ENCODE data around the gene RASA1.
"Not testable (repeated sequence)": the region's sequence is repeated elsewhere in the genome, so short reads cannot be mapped to it uniquely, and the experiment has no call there.

The RASA1 gene

DNA sequence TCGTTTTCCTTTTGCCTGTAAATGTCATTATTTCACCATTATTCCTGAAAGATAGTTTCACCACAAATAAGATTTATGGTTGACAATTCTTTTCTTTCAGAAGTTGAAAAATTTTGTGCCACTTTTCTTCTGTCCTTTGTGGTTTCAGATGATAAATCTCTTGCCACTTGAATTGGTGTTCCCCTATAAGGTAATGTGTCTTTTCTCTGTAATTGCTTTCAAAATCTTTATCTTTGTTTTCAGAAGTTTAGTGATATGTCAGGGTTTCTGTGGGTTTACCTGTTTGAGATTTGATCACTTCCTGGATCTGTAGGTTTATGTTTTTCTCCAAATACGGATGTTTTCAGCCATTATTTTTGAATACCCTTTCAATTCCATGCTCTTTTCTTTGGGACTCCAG is 14.6 kb downstream of the RASA1 start:
- DNase-seq (ENCODE audit: low spot score) = peak; percentile 57

DNA sequence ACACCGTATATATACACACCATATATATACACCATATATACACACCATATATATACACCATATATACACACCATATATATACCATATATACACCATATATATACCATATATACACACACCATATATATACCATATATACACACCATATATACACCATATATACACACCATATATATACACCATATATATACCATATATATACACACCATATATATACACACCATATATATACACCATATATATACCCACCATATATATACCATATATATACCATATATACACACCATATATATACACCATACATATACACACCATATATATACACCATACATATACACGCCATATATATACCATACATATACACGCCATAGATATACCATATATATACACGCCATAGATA is 19.6 kb downstream of the RASA1 start:
- DNase-seq (ENCODE audit: low spot score) = not testable (repeated sequence)

DNA sequence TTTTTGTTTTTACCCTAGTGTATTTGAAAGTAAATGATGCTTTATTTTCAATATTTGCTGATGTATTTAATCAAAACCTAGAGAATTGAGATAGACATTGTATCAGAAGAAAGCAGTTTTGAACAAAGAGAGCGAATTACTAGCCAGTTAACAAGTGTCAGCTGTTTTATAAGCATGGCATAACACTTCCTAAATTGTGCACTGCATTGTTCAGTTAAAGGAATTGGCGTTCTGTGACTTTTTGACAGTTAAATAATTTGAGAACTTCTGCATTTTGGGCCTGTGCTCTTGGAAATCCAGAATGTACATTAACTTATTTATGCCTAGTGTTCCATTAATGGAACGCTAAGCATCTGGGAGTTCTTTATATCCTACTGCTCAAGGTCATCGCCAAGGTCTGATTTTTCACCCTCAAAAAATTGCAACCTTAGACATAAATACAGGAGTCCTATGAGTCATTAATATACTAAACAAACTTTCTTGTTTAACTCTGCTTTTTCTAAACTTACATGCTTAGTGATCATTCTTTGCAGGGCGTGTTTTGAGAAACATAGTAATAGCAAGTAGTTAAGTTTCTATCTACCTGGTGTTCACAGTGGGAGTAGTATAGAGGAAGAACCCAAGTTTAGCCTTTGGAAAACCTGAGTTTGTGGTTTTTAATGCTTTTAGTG is 31.1 kb downstream of the RASA1 start:
- DNase-seq (ENCODE audit: low spot score) = no peak

- no peak for DNase-seq (ENCODE audit: low spot score)
These were observed 32.5 kb downstream of the RASA1 start for GRCh38 chr5:87300176-87300575.

- DNase-seq (ENCODE audit: low spot score) = peak; percentile 55
These were observed 33.1 kb downstream of the RASA1 start for GRCh38 chr5:87300744-87301143.

GRCh38 chr5:87302061-87302460 is 34.4 kb downstream of the RASA1 start:
- DNase-seq (ENCODE audit: low spot score) = no peak

GRCh38 chr5:87303324-87303723 is 35.6 kb downstream of the RASA1 start:
- no peak for DNase-seq (ENCODE audit: low spot score)

DNA sequence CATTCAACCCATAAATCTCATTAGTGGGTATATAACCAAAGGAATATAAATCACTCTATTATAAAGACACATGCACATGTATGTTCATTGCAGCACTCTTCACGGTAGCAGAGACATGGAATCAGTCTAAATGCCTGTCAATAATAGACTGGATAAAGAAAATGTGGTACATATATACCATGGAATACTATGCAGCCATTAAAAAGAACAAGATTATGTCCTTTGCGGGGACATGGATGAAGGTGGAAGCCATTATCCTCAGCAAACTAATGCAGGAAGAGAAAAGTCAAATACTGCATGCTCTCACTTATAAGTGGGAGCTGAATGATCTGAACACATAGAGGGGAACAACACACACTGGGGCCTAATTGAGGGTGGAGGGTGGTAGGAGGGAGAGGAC is 38.4 kb downstream of the RASA1 start:
- not testable (repeated sequence) for DNase-seq (ENCODE audit: low spot score)

- no peak for DNase-seq (ENCODE audit: low spot score)
These were observed 40.2 kb downstream of the RASA1 start for GRCh38 chr5:87307796-87308423.

- no peak for DNase-seq (ENCODE audit: low spot score)
These were observed 44.0 kb downstream of the RASA1 start for GRCh38 chr5:87311405-87312279.

DNA sequence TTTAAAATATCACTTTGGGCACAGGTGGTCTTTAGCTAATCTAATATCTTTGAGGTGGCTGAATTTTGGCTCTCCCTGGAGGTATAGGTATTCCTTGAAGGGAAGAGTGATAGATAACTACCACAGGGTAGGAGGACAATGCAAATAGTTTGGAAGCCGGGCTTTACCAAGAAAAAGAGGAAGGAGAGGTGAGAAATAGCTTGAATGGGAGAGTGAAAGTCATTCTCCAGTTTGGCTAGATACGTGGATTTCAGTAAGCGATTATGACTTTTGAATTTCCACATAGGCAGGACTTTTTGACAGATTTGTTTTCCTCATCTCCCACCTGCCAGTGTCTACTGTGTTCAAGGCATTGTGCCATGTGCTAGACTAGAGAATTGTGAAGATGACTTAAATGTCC is 45.5 kb downstream of the RASA1 start:
- no peak for DNase-seq (ENCODE audit: low spot score)

GRCh38 chr5:87319469-87319868 is 51.8 kb downstream of the RASA1 start:
- DNase-seq (ENCODE audit: low spot score) = no peak

- DNase-seq (ENCODE audit: low spot score) = no peak
These were observed 53.9 kb downstream of the RASA1 start for GRCh38 chr5:87321605-87322004.

DNA sequence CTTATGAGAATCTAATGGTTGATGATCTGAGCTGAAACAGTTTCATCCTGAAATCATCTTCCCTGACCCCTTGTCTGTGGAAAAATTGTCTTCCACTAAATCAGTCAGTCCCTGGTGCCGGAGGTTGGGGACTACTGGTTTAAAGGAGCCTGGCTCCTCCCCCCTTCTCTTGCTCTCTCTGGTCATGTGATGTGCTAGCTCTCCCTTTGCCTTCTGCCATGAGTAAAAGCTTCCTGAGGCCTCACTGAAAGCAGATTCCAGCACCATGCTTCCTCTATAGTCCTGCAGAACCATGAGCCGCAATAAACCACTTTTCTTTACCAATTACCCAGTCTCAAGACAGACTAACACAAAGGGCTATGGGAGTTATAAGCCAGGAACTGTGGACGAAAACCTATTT is 54.7 kb downstream of the RASA1 start:
- no peak for DNase-seq (ENCODE audit: low spot score)

GRCh38 chr5:87327998-87328397 is 60.3 kb downstream of the RASA1 start:
- no peak for DNase-seq (ENCODE audit: low spot score)

- no peak for DNase-seq (ENCODE audit: low spot score)
These were observed 61.4 kb downstream of the RASA1 start for GRCh38 chr5:87329114-87329513.

DNA sequence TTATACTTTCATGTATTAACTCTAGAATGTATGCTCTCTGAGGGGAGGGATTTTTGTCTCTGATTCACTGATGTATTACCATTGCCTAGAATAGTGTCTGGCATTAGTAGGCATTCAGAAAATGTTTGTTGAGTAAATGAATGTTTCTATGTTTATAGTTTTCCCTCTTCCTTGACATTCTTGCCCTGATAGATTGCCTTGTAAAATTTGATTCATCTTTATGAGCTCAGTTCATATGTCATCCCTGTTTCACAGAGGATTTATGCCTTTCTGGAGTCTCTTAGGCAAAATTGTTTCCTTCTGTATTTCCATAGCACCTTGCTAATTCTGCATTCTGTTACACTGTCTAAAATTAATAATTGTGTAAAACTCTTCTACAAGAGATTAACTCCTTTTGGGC is 72.3 kb downstream of the RASA1 start:
- DNase-seq (ENCODE audit: low spot score) = no peak

- DNase-seq (ENCODE audit: low spot score) = peak; percentile 49
These were observed 73.0 kb downstream of the RASA1 start for GRCh38 chr5:87340716-87341115.

GRCh38 chr5:87347272-87347671 is 79.6 kb downstream of the RASA1 start:
- no peak for DNase-seq (ENCODE audit: low spot score)

DNA sequence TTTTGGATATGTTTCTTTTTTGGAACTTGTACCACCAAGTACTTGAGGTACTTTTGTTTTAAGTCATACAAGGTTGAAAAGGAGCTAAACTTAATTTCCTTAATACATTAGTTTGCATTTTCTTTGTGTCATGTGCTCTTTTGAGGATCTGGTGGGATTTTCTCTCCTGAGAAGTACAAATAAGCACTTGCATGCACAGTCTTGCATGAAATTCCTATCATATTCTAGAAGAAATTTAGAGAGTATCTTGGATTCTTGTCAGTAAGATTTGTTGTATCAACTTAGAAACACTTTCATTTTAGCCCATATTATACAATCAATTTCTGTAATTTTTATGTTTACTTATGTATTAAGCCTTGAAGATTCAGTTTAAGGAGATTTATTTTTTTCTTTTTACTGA is 80.2 kb downstream of the RASA1 start:
- DNase-seq (ENCODE audit: low spot score) = no peak

- no peak for DNase-seq (ENCODE audit: low spot score)
These were observed 86.8 kb downstream of the RASA1 start for GRCh38 chr5:87354496-87354895.

DNA sequence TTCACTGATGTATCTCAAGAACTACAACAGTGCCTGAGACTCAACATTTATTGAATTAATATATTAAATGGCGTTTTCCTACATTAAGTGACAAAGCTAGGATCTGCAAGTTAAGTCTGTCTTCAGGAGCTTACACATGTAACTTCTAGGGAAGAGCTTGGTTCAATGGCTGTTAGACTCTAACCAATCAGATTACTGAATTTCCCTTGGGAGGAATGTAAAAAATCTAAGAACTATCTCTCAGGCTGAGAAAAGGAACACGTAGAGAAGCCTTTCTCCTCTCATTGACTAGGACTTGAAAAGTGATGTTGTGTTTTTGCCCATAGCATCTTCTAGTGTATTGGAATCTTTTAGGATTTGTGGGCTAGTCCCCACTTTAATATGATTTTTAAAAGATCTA is 91.4 kb downstream of the RASA1 start:
- no peak for DNase-seq (ENCODE audit: low spot score)

DNA sequence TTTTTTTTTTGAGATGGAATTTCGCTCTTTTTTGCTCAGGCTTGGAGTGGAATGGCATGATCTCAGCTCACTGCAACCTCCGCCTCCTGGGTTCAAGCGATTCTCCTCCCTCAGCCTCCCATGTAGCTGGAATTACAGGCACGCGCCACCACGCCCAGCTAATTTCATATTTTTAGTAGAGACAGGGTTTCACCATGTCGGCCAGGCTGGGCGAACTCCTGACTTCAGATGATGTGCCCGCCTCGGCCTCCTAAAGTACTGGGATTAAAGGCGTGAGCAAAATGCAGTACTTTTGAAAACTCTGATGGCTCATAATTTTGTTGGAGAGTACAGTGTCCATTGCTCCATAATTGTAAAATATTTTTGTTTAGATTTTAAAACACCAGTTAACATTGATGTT is 92.4 kb downstream of the RASA1 start:
- DNase-seq (ENCODE audit: low spot score) = no peak
